Nephron progenitor cell (in vitro differentiated cells): ENCODE measurements around the gene KLHL21.
A peak's percentile ranks its signal among the peaks of the same experiment; 100 is the strongest.

Experiments used
- DNase-seq: peaks from one replicate; pipeline ENCODE4 v3.0.0; 2021
- H3K27ac Mint-ChIP-seq: 2 replicates; pipeline ENCODE4 v1.8.0; 2021; ENCODE audit warnings: mild to moderate bottlenecking, moderate library complexity, mixed read lengths
- H3K27me3 Mint-ChIP-seq: 2 replicates; pipeline ENCODE4 v1.8.0; 2021; ENCODE audit warnings: mild to moderate bottlenecking, low read depth, mixed read lengths; ENCODE audit not compliant: poor library complexity
- H3K36me3 Mint-ChIP-seq: 2 replicates; pipeline ENCODE4 v1.8.0; 2021; ENCODE audit warnings: low read depth, mixed read lengths
- H3K4me1 Mint-ChIP-seq: 2 replicates; pipeline ENCODE4 v1.8.0; 2021; ENCODE audit warnings: mixed read lengths
- H3K4me3 Mint-ChIP-seq: 2 replicates; pipeline ENCODE4 v1.8.0; 2021; ENCODE audit warnings: mild to moderate bottlenecking, moderate library complexity, mixed read lengths
- H3K9me3 Mint-ChIP-seq: 2 replicates; pipeline ENCODE4 v1.8.0; 2021; ENCODE audit warnings: mild to moderate bottlenecking, moderate library complexity, mixed read lengths
- CTCF ChIP-seq: fragments of 200-600 bp; sonication (generic); IDR thresholded peaks from 2 replicates; pipeline ENCODE4 v1.5.0; 2021; ENCODE audit warnings: antibody characterized with exemption

KLHL21 gene

GRCh38 chr1:6588128-6588892 lies 14.4 kb downstream of the KLHL21 start:
- no peaks in the 10 kb centered on the region for H3K27me3 Mint-ChIP-seq
- no peak overlapping the region for H3K4me3 Mint-ChIP-seq
- H3K9me3 Mint-ChIP-seq = no peaks in the 10 kb centered on the region
- DNase-seq = no peak
- H3K4me1 Mint-ChIP-seq = peaks cover 21% of the 10 kb centered on the region
- no peak for TF ChIP-seq CTCF
- H3K36me3 Mint-ChIP-seq = peaks cover 11% of the 10 kb centered on the region
- peak overlapping the region; percentile 61 for H3K27ac Mint-ChIP-seq

GRCh38 chr1:6587261-6588005 lies 15.2 kb downstream of the KLHL21 start:
- no peak for TF ChIP-seq CTCF
- Mint-ChIP-seq H3K27ac (peak overlapping the region; percentile 57), H3K9me3 (no peaks in the 10 kb centered on the region), H3K4me3 (no peak overlapping the region), H3K27me3 (no peaks in the 10 kb centered on the region), H3K36me3 (peaks cover 11% of the 10 kb centered on the region), H3K4me1 (peaks cover 23% of the 10 kb centered on the region)
- no peak for DNase-seq

GRCh38 chr1:6586404-6586816 lies 16.3 kb downstream of the KLHL21 start:
- no peak for TF ChIP-seq CTCF
- peaks cover 11% of the 10 kb centered on the region for H3K36me3 Mint-ChIP-seq
- H3K27me3 Mint-ChIP-seq = no peaks in the 10 kb centered on the region
- H3K4me3 Mint-ChIP-seq = no peak overlapping the region
- DNase-seq = no peak
- H3K9me3 Mint-ChIP-seq = no peaks in the 10 kb centered on the region
- peaks cover 31% of the 10 kb centered on the region for H3K4me1 Mint-ChIP-seq
- no peak overlapping the region for H3K27ac Mint-ChIP-seq

GRCh38 chr1:6585841-6586240 lies 16.8 kb downstream of the KLHL21 start:
- no peaks in the 10 kb centered on the region for H3K27me3 Mint-ChIP-seq
- peaks cover 36% of the 10 kb centered on the region for H3K4me1 Mint-ChIP-seq
- no peak overlapping the region for H3K4me3 Mint-ChIP-seq
- no peak for DNase-seq
- no peak for TF ChIP-seq CTCF
- no peaks in the 10 kb centered on the region for H3K9me3 Mint-ChIP-seq
- no peak overlapping the region for H3K27ac Mint-ChIP-seq
- peaks cover 11% of the 10 kb centered on the region for H3K36me3 Mint-ChIP-seq

GRCh38 chr1:6585081-6585722 lies 17.5 kb downstream of the KLHL21 start:
- no peak for TF ChIP-seq CTCF
- H3K4me3 Mint-ChIP-seq = no peak overlapping the region

More at GRCh38 chr1:6585081-6585722, 17.5 kb downstream of the KLHL21 start:
- Mint-ChIP-seq H3K9me3 (no peaks in the 10 kb centered on the region), H3K27me3 (no peaks in the 10 kb centered on the region), H3K36me3 (peaks cover 6% of the 10 kb centered on the region), H3K4me1 (peaks cover 42% of the 10 kb centered on the region), H3K27ac (peak overlapping the region; percentile 35)
- no peak for DNase-seq
